IMR-90 (cell line): ENCODE results near the gene ACP1. TPM values are rescaled to one million over a fixed set of nuclear protein-coding genes. Genes with fewer than 3 reads are reported as not detected.

Source experiments
- ATAC-seq: fragments of 200-7000 bp; cut with Tn5 transposase; 2 replicates; pipeline ENCODE4 v1.9.1; 2020; ENCODE audit warnings: low read depth, mild to moderate bottlenecking, moderate library complexity
- BruUV-seq: library from RNA; stranded (reverse); fragments of 400-500 nt; replicated peaks from 2 replicates; lab custom pipeline; 2021; lab: Mats Ljungman, UMichigan
- CTCF ChIA-PET: fragments of 300-600 bp; formaldehyde crosslinking; extraction: SDS; loops from one replicate; lab custom pipeline; 2021; ENCODE audit warnings: antibody characterized with exemption; lab: Yijun Ruan, JAX
- POLR2A ChIA-PET: fragments of 300-600 bp; sonication (Branson Sonifier 250); formaldehyde crosslinking; loops from one replicate; lab custom pipeline; 2022; ENCODE audit warnings: antibody characterized with exemption; ENCODE audit not compliant: unreplicated experiment; lab: Charles Lee
- DNase-seq: peaks from one replicate; pipeline ENCODE4 v3.0.0; 2013
- H2AFZ ChIP-seq: replicated peaks from 2 replicates; pipeline ENCODE3; 2013; ENCODE audit warnings: low read length, mild to moderate bottlenecking; ENCODE audit not compliant: poor library complexity
- H2AK5ac ChIP-seq: 2 replicates; pipeline ENCODE4 v1.6.1; 2013; ENCODE audit warnings: low read depth, low read length, inconsistent platforms
- H2AK9ac ChIP-seq: replicated peaks from 2 replicates; pipeline ENCODE3; 2013; ENCODE audit warnings: mild to moderate bottlenecking, low read depth, low read length, moderate library complexity; ENCODE audit not compliant: poor library complexity
- H2BK120ac ChIP-seq: 2 replicates; pipeline ENCODE4 v1.6.1; 2013; ENCODE audit warnings: low read depth, low read length, inconsistent platforms
- H2BK15ac ChIP-seq: 3 replicates; pipeline ENCODE4 v1.6.1; 2013; ENCODE audit warnings: low read depth, low read length, inconsistent platforms
- H2BK20ac ChIP-seq: 2 replicates; pipeline ENCODE4 v1.6.1; 2013; ENCODE audit warnings: low read depth, mild to moderate bottlenecking, inconsistent platforms, low read length, moderate library complexity
- H2BK5ac ChIP-seq: 2 replicates; pipeline ENCODE4 v1.6.1; 2013; ENCODE audit warnings: mild to moderate bottlenecking, low read depth, low read length, inconsistent platforms; ENCODE audit not compliant: poor library complexity, severe bottlenecking
- H3K14ac ChIP-seq: replicated peaks from 2 replicates; pipeline ENCODE4 v1.6.1; 2013; ENCODE audit warnings: low read depth, low read length, inconsistent platforms
- H3K18ac ChIP-seq: 2 replicates; pipeline ENCODE4 v1.6.1; 2013; ENCODE audit warnings: low read depth, low read length, control low read depth
- H3K23ac ChIP-seq: 2 replicates; pipeline ENCODE4 v1.6.1; 2013; ENCODE audit warnings: low read depth, low read length, inconsistent platforms
- H3K27ac ChIP-seq: 2 replicates; pipeline ENCODE4 v1.5.1; 2013; ENCODE audit warnings: mild to moderate bottlenecking, control low read depth, low read length; ENCODE audit not compliant: insufficient read depth
- H3K27me3 ChIP-seq: 2 replicates; pipeline ENCODE4 v1.6.1; 2013; ENCODE audit warnings: low read length; ENCODE audit not compliant: control insufficient read depth, insufficient read depth
- H3K36me3 ChIP-seq: 2 replicates; pipeline ENCODE4 v1.6.1; 2013; ENCODE audit warnings: low read length, mixed read lengths; ENCODE audit not compliant: control insufficient read depth, insufficient read depth
- H3K4ac ChIP-seq: 2 replicates; pipeline ENCODE4 v1.6.1; 2013; ENCODE audit warnings: low read depth, low read length, inconsistent platforms
- H3K4me1 ChIP-seq: 2 replicates; pipeline ENCODE4 v1.6.1; 2013; ENCODE audit warnings: low read length, mixed read lengths; ENCODE audit not compliant: control insufficient read depth, insufficient read depth
- H3K4me2 ChIP-seq: 2 replicates; pipeline ENCODE4 v1.6.1; 2013; ENCODE audit warnings: low read depth, mild to moderate bottlenecking, control low read depth, low read length, moderate library complexity
- H3K4me3 ChIP-seq: 2 replicates; pipeline ENCODE4 v1.5.1; 2013; ENCODE audit warnings: low read depth, mild to moderate bottlenecking, control low read depth, low read length, moderate library complexity; ENCODE audit not compliant: insufficient read depth
- H3K56ac ChIP-seq: 2 replicates; pipeline ENCODE4 v1.6.1; 2013; ENCODE audit warnings: low read length, inconsistent platforms; ENCODE audit not compliant: insufficient read depth; ENCODE audit errors: extremely low read depth
- H3K79me1 ChIP-seq, 2 experiments: 2 replicates each; pipeline ENCODE4 v1.6.1; 2013; ENCODE audit warnings: low read length in 2 of 2, inconsistent platforms in 1 of 2, low read depth in 1 of 2
- H3K9ac ChIP-seq: 2 replicates; pipeline ENCODE4 v1.6.1; 2013; ENCODE audit warnings: low read depth, low read length, control low read depth
- H3K9me1 ChIP-seq: 2 replicates; pipeline ENCODE4 v1.6.1; 2013; ENCODE audit warnings: low read length, inconsistent platforms; ENCODE audit not compliant: insufficient read depth
- H3K9me3 ChIP-seq: 2 replicates; pipeline ENCODE4 v1.6.1; 2013; ENCODE audit warnings: low read length; ENCODE audit not compliant: control insufficient read depth, insufficient read depth
- H4K20me1 ChIP-seq: 2 replicates; pipeline ENCODE4 v1.6.1; 2013; ENCODE audit warnings: low read length, inconsistent platforms; ENCODE audit not compliant: insufficient read depth
- H4K5ac ChIP-seq: 2 replicates; pipeline ENCODE4 v1.6.1; 2013; ENCODE audit warnings: mild to moderate bottlenecking, low read depth, low read length, control low read depth
- H4K8ac ChIP-seq, 2 experiments: 2 replicates each; pipeline ENCODE4 v1.6.1; 2013; ENCODE audit warnings: low read depth in 2 of 2, low read length in 2 of 2, control low read depth in 1 of 2, inconsistent platforms in 1 of 2
- H4K91ac ChIP-seq: 2 replicates; pipeline ENCODE4 v1.6.1; 2013; ENCODE audit warnings: low read depth, low read length, inconsistent platforms; ENCODE audit not compliant: insufficient read depth
- CEBPB ChIP-seq: IDR thresholded peaks from 2 replicates; pipeline ENCODE4 v1.6.1; 2012; ENCODE audit warnings: low read depth, low read length, improper control_type of control experiment
- CHD1 ChIP-seq: IDR thresholded peaks from 2 replicates; pipeline ENCODE4 v1.6.1; 2012; ENCODE audit warnings: low read depth, low read length, improper control_type of control experiment
- CTCF ChIP-seq: conservative IDR thresholded peaks from 2 replicates; pipeline ENCODE4 v1.5.1; 2012; ENCODE audit warnings: mild to moderate bottlenecking, low read depth, low read length, improper control_type of control experiment
- ELK1 ChIP-seq: fragments of 150-350 bp; IDR thresholded peaks from 2 replicates; pipeline ENCODE4 v1.6.1; 2016; ENCODE audit warnings: low read depth, mild to moderate bottlenecking, low read length, moderate library complexity, borderline replicate concordance
- MAFK ChIP-seq: IDR thresholded peaks from 2 replicates; pipeline ENCODE4 v1.6.1; 2012; ENCODE audit warnings: low read depth, low read length, improper control_type of control experiment
- MAZ ChIP-seq: IDR thresholded peaks from 2 replicates; pipeline ENCODE4 v1.6.1; 2012; ENCODE audit warnings: low read depth, mild to moderate bottlenecking, low read length, improper control_type of control experiment, moderate library complexity, borderline replicate concordance
- MXI1 ChIP-seq: IDR thresholded peaks from 2 replicates; pipeline ENCODE4 v1.6.1; 2012; ENCODE audit warnings: low read depth, mild to moderate bottlenecking, low read length, moderate library complexity, borderline replicate concordance
- NFE2L2 ChIP-seq: fragments of 150-350 bp; IDR thresholded peaks from 2 replicates; pipeline ENCODE4 v1.6.1; 2016; ENCODE audit warnings: low read depth, mild to moderate bottlenecking, low read length
- RAD21 ChIP-seq: IDR thresholded peaks from 2 replicates; pipeline ENCODE4 v1.6.1; 2012; ENCODE audit warnings: low read length, improper control_type of control experiment
- RCOR1 ChIP-seq: IDR thresholded peaks from 2 replicates; pipeline ENCODE4 v1.6.1; 2012; ENCODE audit warnings: mild to moderate bottlenecking, low read length, improper control_type of control experiment; ENCODE audit not compliant: insufficient replicate concordance
- USF2 ChIP-seq: fragments of 150-350 bp; IDR thresholded peaks from 2 replicates; pipeline ENCODE4 v1.6.1; 2017; ENCODE audit warnings: mild to moderate bottlenecking, antibody characterized with exemption, low read length, low read depth
- WGBS, 2 experiments: methylation state at CpG; one replicate each; pipeline versions ENCODE4 v1.1.5 to v1.1.7; 2013; ENCODE audit warnings: missing lambda C conversion rate in 2 of 2; ENCODE audit not compliant: insufficient read length in 1 of 2; ENCODE audit errors: extremely low coverage in 2 of 2; 5-methylcytosine and 5-hydroxymethylcytosine counted together
- dilution Hi-C: fragments of 300-500 bp; cut with HindIII; formaldehyde crosslinking; loops from one replicate; pipeline ENCODE4 v1.14.3; 2018; ENCODE audit warnings: low sequenced_read_pairs; ENCODE audit not compliant: unreplicated experiment
- in situ Hi-C: fragments of 300-500 bp; cut with MboI; formaldehyde crosslinking; loops from 3 replicates; pipeline ENCODE4 v1.14.3; 2019; ENCODE audit warnings: low sequenced_read_pairs, inconsistent platforms, mixed read lengths
- intact Hi-C: fragments of 100-400 bp; cut with micrococcal nuclease; formaldehyde crosslinking; loops from 2 replicates; pipeline ENCODE4 v1.10.0; 2022
- polyA plus RNA-seq, 3 experiments: library from polyadenylated mRNA; depleted of rRNA; stranded (reverse); fragments of >200 nt; gene quantifications; 2 replicates each; pipeline ENCODE4 v1.2.3, GENCODE V29; 2012; ENCODE audit warnings: low replicate concordance in 1 of 3
- total RNA-seq: library from RNA; depleted of rRNA; stranded (reverse); fragments of >200 nt; gene quantifications from 2 replicates; pipeline ENCODE4 v1.2.3, GENCODE V29; 2012

Gene ACP1
- total and polyA plus RNA-seq, 2 of the 4 experiments (the other 2 are of a cell fraction): 85.7 to 104 TPM

GRCh38 chr2:271917-272316 lies 7.2 kb downstream of the ACP1 start:
- no peak overlapping the region for H3K4me2 ChIP-seq
- no peak overlapping the region for H3K14ac ChIP-seq
- dilution Hi-C loops (no loop called here), in situ Hi-C loops (no loop called here), intact Hi-C loops (no loop called here)
- no peak overlapping the region for H4K8ac ChIP-seq
- BruUV-seq: no TSS peak
- no peak overlapping the region for H4K5ac ChIP-seq
- H3K4ac ChIP-seq: no peak overlapping the region
- TF ChIP-seq USF2 (no peak), MXI1 (no peak), NFE2L2 (no peak), ELK1 (no peak), MAFK (no peak), RCOR1 (no peak), CHD1 (no peak), CEBPB (no peak), MAZ (no peak), CTCF (no peak), RAD21 (no peak)
- peaks cover 2% of the 10 kb centered on the region for H3K9me1 ChIP-seq
- WGBS, 2 experiments: no CpG with 5 or more reads among the region's 12 CpGs
- H3K23ac ChIP-seq: no peak overlapping the region
- no peak overlapping the region for H3K27ac ChIP-seq
- DNase-seq (no peak), ATAC-seq (no peak)
- no peak overlapping the region for H4K91ac ChIP-seq
- ChIA-PET CTCF (interaction anchor here (0.8 kb wide), 1 partner anchor 882 kb away, joined by 3 read pairs; no protein-coding TSS in a partner anchor), POLR2A (no interaction called here)
- H3K36me3 ChIP-seq: peaks cover 16% of the 10 kb centered on the region
- H2BK5ac ChIP-seq: no peak overlapping the region
- no peak overlapping the region for H2AK5ac ChIP-seq
- no peaks in the 10 kb centered on the region for H3K9me3 ChIP-seq
- no peak overlapping the region for H2BK15ac ChIP-seq
- H2BK20ac ChIP-seq: no peak overlapping the region
- H3K9ac ChIP-seq: no peak overlapping the region
- H2BK120ac ChIP-seq: no peak overlapping the region
- no peak overlapping the region for H3K4me3 ChIP-seq
- no peak overlapping the region for H3K18ac ChIP-seq
- no peaks in the 10 kb centered on the region for H3K27me3 ChIP-seq
- no peak overlapping the region for H2AFZ ChIP-seq
- peaks cover 73% of the 10 kb centered on the region for H4K20me1 ChIP-seq
- H3K56ac ChIP-seq: no peak overlapping the region
- no peak overlapping the region for H2AK9ac ChIP-seq
- peaks cover 23 to 54% of the 10 kb centered on the region in 2 experiments for H3K79me1 ChIP-seq
- no peaks in the 10 kb centered on the region for H3K4me1 ChIP-seq
